HepG2 (cell line): ENCODE measurements around the gene CLDN11. TPM values are rescaled to one million over a fixed set of nuclear protein-coding genes. Genes with fewer than 3 reads are reported as not detected.

Experiments
- CEBPB ChIP-seq: IDR thresholded peaks from 2 replicates; pipeline ENCODE4 v1.6.1; 2011; ENCODE audit warnings: low read depth, low read length, improper control_type of control experiment, borderline replicate concordance
- DMAP1 ChIP-seq: IDR thresholded peaks from 2 replicates; pipeline ENCODE4 v1.6.1; 2016
- ELF4 ChIP-seq: sonication (generic); formaldehyde crosslinking; IDR thresholded peaks from 2 replicates; pipeline ENCODE4 v1.5.0; 2020; ENCODE audit warnings: missing genetic modification reagents, mild to moderate bottlenecking, moderate library complexity, borderline replicate concordance
- HNF4A ChIP-seq: sonication (generic); formaldehyde crosslinking; IDR thresholded peaks from 2 replicates; pipeline ENCODE4 v1.4.0; 2020; ENCODE audit warnings: missing genetic modification reagents
- REPIN1 ChIP-seq: sonication (generic); formaldehyde crosslinking; IDR thresholded peaks from 2 replicates; pipeline ENCODE4 v1.8.0; 2022; ENCODE audit warnings: missing genetic modification reagents, low read depth, mild to moderate bottlenecking, borderline replicate concordance
- SALL2 ChIP-seq: sonication (generic); formaldehyde crosslinking; IDR thresholded peaks from 2 replicates; pipeline ENCODE4 v1.8.1; 2023; ENCODE audit warnings: mild to moderate bottlenecking, missing genetic modification reagents, inconsistent platforms
- SMARCC2 ChIP-seq: fragments of 450-650 bp; IDR thresholded peaks from 2 replicates; pipeline ENCODE4 v1.6.1; 2017; ENCODE audit warnings: antibody characterized with exemption, mild to moderate bottlenecking
- SNAI1 ChIP-seq: sonication (generic); formaldehyde crosslinking; IDR thresholded peaks from 2 replicates; pipeline ENCODE4 v1.5.0; 2020; ENCODE audit warnings: mild to moderate bottlenecking, missing genetic modification reagents, borderline replicate concordance
- XRCC5 ChIP-seq: fragments of 200-400 bp; formaldehyde crosslinking; optimal IDR thresholded peaks from 2 replicates; pipeline ENCODE3; 2017; ENCODE audit warnings: mild to moderate bottlenecking, low read length
- YEATS2 ChIP-seq: sonication (generic); formaldehyde crosslinking; IDR thresholded peaks from 2 replicates; pipeline ENCODE4 v1.4.0; 2020; ENCODE audit warnings: missing genetic modification reagents, borderline replicate concordance
- ZKSCAN5 ChIP-seq: sonication (generic); formaldehyde crosslinking; IDR thresholded peaks from 2 replicates; pipeline ENCODE4 v1.5.1; 2020; ENCODE audit warnings: mild to moderate bottlenecking, missing genetic modification reagents
- ZMYM4 ChIP-seq: sonication (generic); formaldehyde crosslinking; IDR thresholded peaks from 2 replicates; pipeline ENCODE4 v1.8.1; 2023; ENCODE audit warnings: mild to moderate bottlenecking, missing genetic modification reagents
- ZNF143 ChIP-seq: sonication (generic); formaldehyde crosslinking; IDR thresholded peaks from 2 replicates; pipeline ENCODE4 v1.4.0; 2020; ENCODE audit warnings: missing genetic modification reagents
- ZNF256 ChIP-seq: sonication (generic); formaldehyde crosslinking; conservative IDR thresholded peaks from 2 replicates; pipeline ENCODE4 v1.4.0; 2020; ENCODE audit warnings: missing genetic modification reagents
- ZNF331 ChIP-seq: sonication (generic); formaldehyde crosslinking; IDR thresholded peaks from 2 replicates; pipeline ENCODE4 v1.4.0; 2020; ENCODE audit warnings: missing genetic modification reagents
- ZNF75D ChIP-seq: sonication (generic); formaldehyde crosslinking; IDR thresholded peaks from 2 replicates; pipeline ENCODE4 v1.8.1; 2023; ENCODE audit warnings: missing genetic modification reagents, mild to moderate bottlenecking, borderline replicate concordance
- ZNF83 ChIP-seq: sonication (generic); formaldehyde crosslinking; IDR thresholded peaks from 2 replicates; pipeline ENCODE4 v1.4.0; 2020; ENCODE audit warnings: missing genetic modification reagents, mild to moderate bottlenecking, borderline replicate concordance
- ZSCAN21 ChIP-seq: sonication (generic); formaldehyde crosslinking; IDR thresholded peaks from 2 replicates; pipeline ENCODE4 v1.8.0; 2022; ENCODE audit warnings: mild to moderate bottlenecking, missing genetic modification reagents, moderate library complexity, borderline replicate concordance
- polyA plus RNA-seq, 8 experiments: library from polyadenylated mRNA; depleted of rRNA in 3 of 8; stranded (reverse) in 7 of 8; unstranded in 1 of 8; fragments of >200 nt; fragmentation: Illumina TruSeq in 4 of 8; extraction: Trizol in 4 of 8; gene quantifications; 2 replicates each; pipeline versions ENCODE4 v1.2.1 to v1.2.3, GENCODE V29; 2011 to 2016; ENCODE audit warnings: low read depth in 4 of 8, missing spikeins in 1 of 8, mixed read lengths in 1 of 8; ENCODE audit not compliant: insufficient read depth in 1 of 8
- total RNA-seq, 5 experiments: library from RNA; depleted of rRNA; stranded (reverse); fragments of >200 nt; fragmentation: Illumina TruSeq; extraction: Trizol; gene quantifications; 2 replicates each; pipeline ENCODE4 v1.2.3, GENCODE V29; 2016; ENCODE audit warnings: low read depth in 1 of 5
- TF ChIP-seq, protein P1 (sequence below): IDR thresholded peaks from 2 replicates; pipeline ENCODE4 v1.6.1; 2018; ENCODE audit warnings: missing genetic modification reagents
- TF ChIP-seq, protein P2 (sequence below): fragments of 450-650 bp; IDR thresholded peaks from 2 replicates; pipeline ENCODE4 v1.6.1; 2017
- TF ChIP-seq, protein P3 (sequence below): sonication (generic); formaldehyde crosslinking; IDR thresholded peaks from 2 replicates; pipeline ENCODE4 v1.4.0; 2020; ENCODE audit warnings: mild to moderate bottlenecking, missing genetic modification reagents
- TF ChIP-seq, protein P4 (sequence below): sonication (generic); formaldehyde crosslinking; conservative IDR thresholded peaks from 2 replicates; pipeline ENCODE4 v1.4.0; 2020; ENCODE audit warnings: missing genetic modification reagents
- TF ChIP-seq, protein P5 (sequence below): IDR thresholded peaks from 2 replicates; pipeline ENCODE4 v1.6.1; 2016; ENCODE audit warnings: missing biosample characterization, missing genetic modification reagents, low read depth
- TF ChIP-seq, protein P6 (sequence below): sonication (generic); formaldehyde crosslinking; IDR thresholded peaks from 2 replicates; pipeline ENCODE4 v1.4.0; 2020; ENCODE audit warnings: missing genetic modification reagents; ENCODE audit errors: not compliant biosample characterization

Gene CLDN11
- total and polyA plus RNA-seq, 2 of the 13 experiments (the other 11 are each of a cell fraction or from before 2014, with no cell fraction given), result 4.2 to 4.9 TPM

DNA sequence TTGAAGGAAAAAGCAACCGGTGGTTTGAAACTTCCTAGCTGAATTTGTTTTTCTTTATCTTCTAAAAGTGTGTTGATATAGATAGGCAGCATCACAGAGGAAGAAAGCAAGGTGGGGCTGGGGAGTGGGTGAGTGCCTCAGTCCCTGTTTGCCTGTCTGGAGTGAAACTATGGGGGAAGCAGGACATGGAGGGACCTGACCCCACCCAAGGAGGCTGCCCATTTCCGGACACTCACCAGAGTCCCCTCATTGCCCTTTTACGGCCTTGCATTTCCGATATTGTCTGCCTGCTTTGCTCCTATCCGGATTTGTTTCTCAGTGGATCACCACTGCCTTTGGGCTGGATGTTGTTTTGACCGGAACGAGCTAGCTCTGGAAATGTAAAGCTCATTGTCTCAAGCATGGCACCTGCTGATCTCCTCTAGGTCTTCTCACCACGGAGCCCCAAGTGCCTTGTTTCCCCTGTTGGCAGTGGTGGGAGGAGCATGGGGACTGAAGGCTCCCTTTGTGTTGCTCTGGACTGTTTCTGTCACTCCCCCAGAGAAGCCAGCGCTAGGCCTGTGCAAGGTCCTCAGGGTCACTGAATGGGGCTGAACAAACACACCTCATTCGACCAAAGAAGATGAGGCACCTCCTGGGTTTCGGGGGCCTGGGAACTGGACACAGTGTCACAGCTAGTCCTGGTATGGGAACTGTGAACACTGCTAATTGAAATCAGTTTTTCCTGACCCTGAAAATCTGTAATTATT lies 7.0 kb downstream of the CLDN11 start (continued):
- TF ChIP-seq, protein P1, sequence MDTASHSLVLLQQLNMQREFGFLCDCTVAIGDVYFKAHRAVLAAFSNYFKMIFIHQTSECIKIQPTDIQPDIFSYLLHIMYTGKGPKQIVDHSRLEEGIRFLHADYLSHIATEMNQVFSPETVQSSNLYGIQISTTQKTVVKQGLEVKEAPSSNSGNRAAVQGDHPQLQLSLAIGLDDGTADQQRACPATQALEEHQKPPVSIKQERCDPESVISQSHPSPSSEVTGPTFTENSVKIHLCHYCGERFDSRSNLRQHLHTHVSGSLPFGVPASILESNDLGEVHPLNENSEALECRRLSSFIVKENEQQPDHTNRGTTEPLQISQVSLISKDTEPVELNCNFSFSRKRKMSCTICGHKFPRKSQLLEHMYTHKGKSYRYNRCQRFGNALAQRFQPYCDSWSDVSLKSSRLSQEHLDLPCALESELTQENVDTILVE (CRISPR knock-in tag), result 0 out of 2 replicates have a peak, but pooled peaks have one; percentile 19
- TF ChIP-seq ZNF83 (CRISPR knock-in tag) (no peak), ZKSCAN5 (CRISPR knock-in tag) (no peak; the same call in 1 of the 2 replicates), ZSCAN21 (CRISPR knock-in tag) (peak; percentile 41; the same call in 1 of the 2 replicates), SMARCC2 (no peak), XRCC5 (peak; percentile 90), ELF4 (CRISPR knock-in tag) (no peak), CEBPB (no peak), HNF4A (CRISPR knock-in tag) (peak; percentile 84), ZMYM4 (peak; percentile 60; the same call in 1 of the 2 replicates), DMAP1 (CRISPR knock-in tag) (peak; percentile 66), YEATS2 (CRISPR knock-in tag) (peak; percentile 11; the same call in 1 of the 2 replicates), ZNF256 (no peak), ZNF331 (peak; percentile 74), SNAI1 (CRISPR knock-in tag) (peak; percentile 69), ZNF143 (CRISPR knock-in tag) (no peak), SALL2 (0 out of 2 replicates have a peak, but pooled peaks have one; percentile 28), REPIN1 (CRISPR knock-in tag) (peak; percentile 52; the same call in 1 of the 2 replicates), ZNF75D (no peak)
- TF ChIP-seq, protein P2, sequence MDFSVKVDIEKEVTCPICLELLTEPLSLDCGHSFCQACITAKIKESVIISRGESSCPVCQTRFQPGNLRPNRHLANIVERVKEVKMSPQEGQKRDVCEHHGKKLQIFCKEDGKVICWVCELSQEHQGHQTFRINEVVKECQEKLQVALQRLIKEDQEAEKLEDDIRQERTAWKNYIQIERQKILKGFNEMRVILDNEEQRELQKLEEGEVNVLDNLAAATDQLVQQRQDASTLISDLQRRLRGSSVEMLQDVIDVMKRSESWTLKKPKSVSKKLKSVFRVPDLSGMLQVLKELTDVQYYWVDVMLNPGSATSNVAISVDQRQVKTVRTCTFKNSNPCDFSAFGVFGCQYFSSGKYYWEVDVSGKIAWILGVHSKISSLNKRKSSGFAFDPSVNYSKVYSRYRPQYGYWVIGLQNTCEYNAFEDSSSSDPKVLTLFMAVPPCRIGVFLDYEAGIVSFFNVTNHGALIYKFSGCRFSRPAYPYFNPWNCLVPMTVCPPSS, result no peak
- TF ChIP-seq, protein P3, sequence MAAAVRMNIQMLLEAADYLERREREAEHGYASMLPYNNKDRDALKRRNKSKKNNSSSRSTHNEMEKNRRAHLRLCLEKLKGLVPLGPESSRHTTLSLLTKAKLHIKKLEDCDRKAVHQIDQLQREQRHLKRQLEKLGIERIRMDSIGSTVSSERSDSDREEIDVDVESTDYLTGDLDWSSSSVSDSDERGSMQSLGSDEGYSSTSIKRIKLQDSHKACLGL (CRISPR knock-in tag), result no peak
- TF ChIP-seq, protein P4, sequence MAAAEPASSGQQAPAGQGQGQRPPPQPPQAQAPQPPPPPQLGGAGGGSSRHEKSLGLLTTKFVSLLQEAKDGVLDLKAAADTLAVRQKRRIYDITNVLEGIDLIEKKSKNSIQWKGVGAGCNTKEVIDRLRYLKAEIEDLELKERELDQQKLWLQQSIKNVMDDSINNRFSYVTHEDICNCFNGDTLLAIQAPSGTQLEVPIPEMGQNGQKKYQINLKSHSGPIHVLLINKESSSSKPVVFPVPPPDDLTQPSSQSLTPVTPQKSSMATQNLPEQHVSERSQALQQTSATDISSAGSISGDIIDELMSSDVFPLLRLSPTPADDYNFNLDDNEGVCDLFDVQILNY (CRISPR knock-in tag), result no peak
- TF ChIP-seq, protein P5, sequence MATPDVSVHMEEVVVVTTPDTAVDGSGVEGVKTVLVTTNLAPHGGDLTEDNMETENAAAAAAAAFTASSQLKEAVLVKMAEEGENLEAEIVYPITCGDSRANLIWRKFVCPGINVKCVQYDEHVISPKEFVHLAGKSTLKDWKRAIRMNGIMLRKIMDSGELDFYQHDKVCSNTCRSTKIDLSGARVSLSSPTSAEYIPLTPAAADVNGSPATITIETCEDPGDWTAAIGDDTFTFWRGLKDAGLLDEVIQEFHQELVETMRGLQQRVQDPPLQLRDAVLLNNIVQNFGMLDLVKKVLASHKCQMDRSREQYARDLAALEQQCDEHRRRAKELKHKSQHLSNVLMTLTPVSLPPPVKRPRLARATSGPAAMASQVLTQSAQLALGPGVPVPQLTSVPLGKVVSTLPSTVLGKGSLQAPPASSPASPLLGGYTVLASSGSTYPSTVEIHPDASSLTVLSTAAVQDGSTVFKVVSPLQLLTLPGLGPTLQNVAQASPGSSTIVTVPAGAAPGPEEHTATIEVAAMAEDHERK (CRISPR knock-in tag), result no peak
- TF ChIP-seq, protein P6, sequence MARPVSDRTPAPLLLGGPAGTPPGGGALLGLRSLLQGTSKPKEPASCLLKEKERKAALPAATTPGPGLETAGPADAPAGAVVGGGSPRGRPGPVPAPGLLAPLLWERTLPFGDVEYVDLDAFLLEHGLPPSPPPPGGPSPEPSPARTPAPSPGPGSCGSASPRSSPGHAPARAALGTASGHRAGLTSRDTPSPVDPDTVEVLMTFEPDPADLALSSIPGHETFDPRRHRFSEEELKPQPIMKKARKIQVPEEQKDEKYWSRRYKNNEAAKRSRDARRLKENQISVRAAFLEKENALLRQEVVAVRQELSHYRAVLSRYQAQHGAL (CRISPR knock-in tag), result no peak
